ENCODE results near the gene IL22. TPM values are rescaled to one million over a fixed set of nuclear protein-coding genes. Genes with fewer than 3 reads are reported as not detected.

Gene IL22
- total and polyA plus RNA-seq, 2 donors (not counting 1 experiment from before 2014, with no cell fraction given), result not detected

DNA sequence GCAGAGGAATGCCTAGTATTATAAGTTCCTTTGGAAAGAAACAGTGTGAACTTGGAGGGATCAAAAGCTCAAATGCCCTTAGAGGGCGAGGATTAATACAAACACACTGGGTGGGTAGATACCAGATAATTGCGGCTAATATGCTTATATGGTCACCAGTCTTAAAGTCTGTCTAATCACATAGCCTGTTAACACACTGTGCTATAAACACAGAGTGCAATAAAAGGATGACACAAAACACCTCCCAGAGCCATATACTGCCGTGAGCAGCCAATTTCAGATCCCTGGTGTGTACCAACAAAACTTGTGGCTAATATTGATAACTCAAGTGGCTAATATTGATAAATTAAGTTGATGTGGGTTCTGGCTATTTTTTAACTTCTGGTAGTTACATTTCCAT lies 26.0 kb downstream of the IL22 start:
- Histone ChIP-seq H3K27ac (ENCODE audit: low read length in 2 of 2) (no peak overlapping the region), H3K4me1 (ENCODE audit: control insufficient read depth in 2 of 2, insufficient read depth in 2 of 2, low read length in 2 of 2) (peaks cover 6 to 7% of the 10 kb centered on the region in 2 donors), H2AFZ (ENCODE audit: insufficient read depth, low read depth, low read length, poor library complexity, severe bottlenecking) (no peak overlapping the region), H4K20me1 (ENCODE audit: control insufficient read depth, insufficient read depth, low read length, poor library complexity, severe bottlenecking) (no peaks in the 10 kb centered on the region), H3K9ac (ENCODE audit: low read length) (no peak overlapping the region), H3K4me2 (replicated peaks; ENCODE audit: low read depth, low read length, poor library complexity, severe bottlenecking) (no peak overlapping the region), H3K27me3 (replicated peaks in 1 of 4; ENCODE audit: control extremely low read depth in 1 of 4, control insufficient read depth in 3 of 4, insufficient read depth in 4 of 4, low read length in 3 of 4) (no peaks in the 10 kb centered on the region), H3K9me3 (ENCODE audit: control extremely low read depth in 1 of 3, control insufficient read depth in 2 of 3, insufficient read depth in 1 of 3, low read length in 2 of 3) (no peaks in the 10 kb centered on the region), H3K4me3 (ENCODE audit: control extremely low read depth in 1 of 5, extremely low read depth in 1 of 5, insufficient read depth in 1 of 5, low read depth in 2 of 5, low read length in 4 of 5) (no peak overlapping the region), H3K36me3 (replicated peaks in 1 of 2; ENCODE audit: control extremely low read depth in 1 of 2, control insufficient read depth in 1 of 2, extremely low read depth in 1 of 2, insufficient read depth in 2 of 2, low read length in 1 of 2) (no peaks in the 10 kb centered on the region), H3K79me2 (ENCODE audit: control insufficient read depth, insufficient read depth, low read length) (no peaks in the 10 kb centered on the region)
- DNase-seq (no peak), ATAC-seq (ENCODE audit: low read depth) (no peak)
- POLR2A ChIA-PET, result no interaction called here
- TF ChIP-seq EZH2 (IDR thresholded peaks at IDR 0.05; ENCODE audit: borderline replicate concordance, insufficient read depth, low read depth, low read length, poor library complexity, severe bottlenecking), result no peak
- TF ChIP-seq, protein P1, sequence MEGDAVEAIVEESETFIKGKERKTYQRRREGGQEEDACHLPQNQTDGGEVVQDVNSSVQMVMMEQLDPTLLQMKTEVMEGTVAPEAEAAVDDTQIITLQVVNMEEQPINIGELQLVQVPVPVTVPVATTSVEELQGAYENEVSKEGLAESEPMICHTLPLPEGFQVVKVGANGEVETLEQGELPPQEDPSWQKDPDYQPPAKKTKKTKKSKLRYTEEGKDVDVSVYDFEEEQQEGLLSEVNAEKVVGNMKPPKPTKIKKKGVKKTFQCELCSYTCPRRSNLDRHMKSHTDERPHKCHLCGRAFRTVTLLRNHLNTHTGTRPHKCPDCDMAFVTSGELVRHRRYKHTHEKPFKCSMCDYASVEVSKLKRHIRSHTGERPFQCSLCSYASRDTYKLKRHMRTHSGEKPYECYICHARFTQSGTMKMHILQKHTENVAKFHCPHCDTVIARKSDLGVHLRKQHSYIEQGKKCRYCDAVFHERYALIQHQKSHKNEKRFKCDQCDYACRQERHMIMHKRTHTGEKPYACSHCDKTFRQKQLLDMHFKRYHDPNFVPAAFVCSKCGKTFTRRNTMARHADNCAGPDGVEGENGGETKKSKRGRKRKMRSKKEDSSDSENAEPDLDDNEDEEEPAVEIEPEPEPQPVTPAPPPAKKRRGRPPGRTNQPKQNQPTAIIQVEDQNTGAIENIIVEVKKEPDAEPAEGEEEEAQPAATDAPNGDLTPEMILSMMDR (IDR thresholded peaks at IDR 0.05), result no peak
- CTCF ChIA-PET, result no interaction called here
- intact Hi-C loops (cut with micrococcal nuclease), result loop anchor here (10.0 kb wide), 1 partner anchor 577 kb away; the partner anchor contains the start of gene MDM2
- no peak overlapping the region for H3K4me3 Mint-ChIP-seq
- H3K27ac Mint-ChIP-seq, result no peak overlapping the region
- no CpG with 5 or more reads among the region's 3 CpGs for WGBS (ENCODE audit: insufficient coverage)
- peaks cover 6% of the 10 kb centered on the region for H3K4me1 Mint-ChIP-seq
- peaks cover 9% of the 10 kb centered on the region for H3K27me3 Mint-ChIP-seq
- no peaks in the 10 kb centered on the region for H3K9me3 Mint-ChIP-seq (ENCODE audit: insufficient read depth)

DNA sequence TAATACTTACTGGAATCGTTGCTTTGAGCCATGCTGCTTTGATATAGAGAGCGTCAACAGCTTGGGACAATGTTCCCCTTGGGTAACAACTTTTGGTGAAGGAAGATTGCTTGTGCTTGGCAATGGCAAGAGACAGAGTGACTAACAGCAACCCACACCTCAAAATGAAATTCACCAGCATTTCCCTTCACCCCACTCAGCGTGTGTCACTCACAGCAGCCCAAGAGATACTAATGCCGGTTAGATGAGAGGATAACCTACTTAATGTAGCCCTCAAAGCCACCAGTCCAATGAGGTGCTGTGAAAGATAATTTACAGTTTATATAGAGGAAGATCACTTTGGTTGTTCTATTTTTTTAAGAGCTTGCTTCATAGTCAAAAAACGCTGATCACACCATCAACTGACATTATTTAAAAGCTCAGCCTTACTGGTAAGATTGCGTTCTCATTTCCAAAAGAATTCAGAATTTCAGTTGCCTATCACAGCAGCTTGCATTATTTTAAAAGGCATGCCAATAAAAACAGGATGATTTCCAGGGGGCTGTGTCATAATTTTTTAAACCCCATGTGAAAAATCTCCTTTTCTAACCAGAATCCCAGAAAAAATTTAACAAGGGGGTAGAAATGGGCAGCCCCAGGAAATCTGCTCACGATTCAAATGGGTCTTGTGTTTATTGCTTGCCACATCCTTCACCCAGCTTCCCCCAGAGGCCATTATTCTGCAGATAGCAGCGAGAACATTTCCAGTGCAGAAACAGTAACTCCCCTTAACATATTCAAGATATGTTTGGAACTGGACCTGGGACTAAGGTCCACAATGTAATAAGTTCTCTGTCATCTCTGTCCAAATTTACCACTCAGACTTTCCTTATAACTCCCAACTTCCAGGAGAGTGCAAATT lies 27.6 kb downstream of the IL22 start, which contains the start of gene IL26:
IL26 (minus strand) TSS at position 235 of the 901 bp plus-strand sequence; CDS start at position 181, 54 bp downstream.
- no peaks in the 10 kb centered on the region for H3K9me3 Mint-ChIP-seq (ENCODE audit: insufficient read depth)
- no peak within 1 kb of the TSS for H3K9ac ChIP-seq (ENCODE audit: low read length)
- ChIA-PET POLR2A (no interaction called here), CTCF (interaction anchor here (1.3 to 5.3 kb wide), 5 partner anchors 10 to 95 kb away, joined by 4 to 116 read pairs (median 35); no protein-coding TSS in a partner anchor)
- DNase-seq (no peak), ATAC-seq (ENCODE audit: low read depth) (no peak)
- H3K27ac Mint-ChIP-seq, result no peak within 1 kb of the TSS
- no peak within 1 kb of the TSS for H3K4me3 ChIP-seq (ENCODE audit: control extremely low read depth in 1 of 5, extremely low read depth in 1 of 5, insufficient read depth in 1 of 5, low read depth in 2 of 5, low read length in 4 of 5)
- H3K27ac ChIP-seq (ENCODE audit: low read length in 2 of 2), result no peak within 1 kb of the TSS
- intact Hi-C loops (cut with micrococcal nuclease), result loop anchor here (10.0 kb wide), 1 partner anchor 579 kb away; the partner anchor contains the start of gene MDM2
- TF ChIP-seq, protein P1 (IDR thresholded peaks at IDR 0.05), result no peak
- no peak for TF ChIP-seq EZH2 (IDR thresholded peaks at IDR 0.05; ENCODE audit: borderline replicate concordance, insufficient read depth, low read depth, low read length, poor library complexity, severe bottlenecking)
- H3K27me3 ChIP-seq (replicated peaks in 1 of 4; ENCODE audit: control extremely low read depth in 1 of 4, control insufficient read depth in 3 of 4, insufficient read depth in 4 of 4, low read length in 3 of 4), result no peaks in the 10 kb centered on the region
- H4K20me1 ChIP-seq (ENCODE audit: control insufficient read depth, insufficient read depth, low read length, poor library complexity, severe bottlenecking), result no peaks in the 10 kb centered on the region
- H3K4me3 Mint-ChIP-seq, result no peak within 1 kb of the TSS
- peaks cover 6% of the 10 kb centered on the region for H3K4me1 Mint-ChIP-seq
- 79% methylated on average over 4 of the region's 8 CpGs for WGBS (ENCODE audit: insufficient coverage)
- no peaks in the 10 kb centered on the region for H3K36me3 ChIP-seq (replicated peaks in 1 of 2; ENCODE audit: control extremely low read depth in 1 of 2, control insufficient read depth in 1 of 2, extremely low read depth in 1 of 2, insufficient read depth in 2 of 2, low read length in 1 of 2)
- H3K9me3 ChIP-seq (ENCODE audit: control extremely low read depth in 1 of 3, control insufficient read depth in 2 of 3, insufficient read depth in 1 of 3, low read length in 2 of 3), result no peaks in the 10 kb centered on the region
- H3K4me1 ChIP-seq (ENCODE audit: control insufficient read depth in 2 of 2, insufficient read depth in 2 of 2, low read length in 2 of 2), result peaks cover 6 to 7% of the 10 kb centered on the region in 2 donors
- no peak within 1 kb of the TSS for H2AFZ ChIP-seq (ENCODE audit: insufficient read depth, low read depth, low read length, poor library complexity, severe bottlenecking)
- H3K79me2 ChIP-seq (ENCODE audit: control insufficient read depth, insufficient read depth, low read length), result no peaks in the 10 kb centered on the region
- no peak within 1 kb of the TSS for H3K4me2 ChIP-seq (replicated peaks; ENCODE audit: low read depth, low read length, poor library complexity, severe bottlenecking)
- peaks cover 9% of the 10 kb centered on the region for H3K27me3 Mint-ChIP-seq
